Activated naive CD4-positive, alpha-beta T cell treated with Interleukin-2 at 50 U/mL for 16 hours (primary cell): Measurements from ENCODE around the gene WDR49.

ENCODE experiments used
- DNase-seq: peaks from one replicate; pipeline ENCODE4 v3.0.0-alpha.2; 2020

The WDR49 gene

DNA sequence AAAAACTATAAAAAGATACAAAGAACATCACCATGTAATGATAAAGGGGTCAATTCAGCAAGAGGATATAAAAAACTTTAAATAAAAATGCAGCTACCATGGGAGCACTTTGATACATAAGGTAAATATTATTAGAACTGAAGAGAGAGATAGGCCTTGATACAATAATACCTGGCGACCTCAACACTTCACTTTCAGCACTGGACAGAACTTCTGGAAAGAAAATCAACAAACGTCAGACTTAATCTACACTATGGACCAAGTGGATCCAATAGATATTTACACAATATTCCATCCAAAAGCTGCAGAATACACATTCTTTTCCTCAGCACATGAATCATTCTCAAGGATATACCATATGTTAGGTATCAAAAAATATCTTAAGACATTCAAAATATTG is 42.0 kb downstream of the WDR49 start:
- no peak for DNase-seq

DNA sequence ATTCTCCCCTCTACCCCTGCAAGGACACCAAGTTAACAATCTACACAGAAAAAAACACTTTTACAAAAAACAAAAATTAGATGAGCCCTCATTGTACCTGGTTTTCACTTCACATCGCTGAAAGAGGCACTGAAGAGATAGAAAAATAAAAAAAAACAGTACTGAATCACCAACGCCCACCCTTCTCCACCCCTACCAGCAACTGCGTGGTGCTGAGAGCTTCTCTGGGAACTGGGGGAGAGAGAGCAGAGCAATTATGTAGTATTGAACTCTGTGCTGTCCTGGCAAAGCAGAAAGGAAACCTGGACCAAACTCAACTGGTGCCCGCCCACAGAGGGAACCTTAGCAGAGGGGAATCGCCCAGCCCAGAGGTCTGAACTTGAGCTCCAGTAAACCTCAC is 44.6 kb downstream of the WDR49 start:
- no peak for DNase-seq

DNA sequence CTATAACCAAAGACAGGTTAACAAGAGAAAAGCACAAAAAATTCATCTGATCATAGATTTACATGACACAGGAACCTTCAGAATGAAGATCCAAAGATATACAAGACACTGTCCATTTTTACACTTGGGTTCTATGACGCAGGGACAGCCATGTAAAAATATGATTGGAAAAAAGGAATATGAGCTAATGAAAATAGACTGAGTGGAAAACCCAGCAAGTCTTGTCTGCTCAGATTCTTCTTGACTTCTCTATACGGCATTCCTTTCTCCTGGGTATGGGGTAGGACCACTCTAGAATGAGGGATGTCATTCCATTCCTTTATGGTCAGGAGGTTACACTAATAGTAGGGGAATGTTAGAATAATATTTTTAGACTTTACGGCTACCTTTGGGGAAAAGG is 46.9 kb downstream of the WDR49 start:
- DNase-seq: no peak

DNA sequence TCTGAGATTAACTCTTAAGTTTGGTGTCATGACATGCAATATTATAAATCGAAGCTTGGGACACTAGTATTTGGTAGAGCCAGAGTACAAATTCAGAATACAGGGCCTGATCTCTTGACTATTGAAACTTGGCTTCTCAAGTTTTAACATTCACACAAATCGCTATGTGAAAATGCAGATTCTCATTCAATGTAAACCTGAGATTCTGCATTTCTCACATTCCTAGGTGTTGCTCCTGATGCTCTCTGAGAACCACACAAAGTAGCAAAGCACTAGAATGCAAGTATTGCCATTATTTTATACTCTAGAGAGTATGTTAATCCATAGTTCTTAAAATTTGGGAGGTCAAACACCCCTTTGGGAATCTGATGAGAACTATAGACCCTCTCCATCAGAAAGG is 47.9 kb downstream of the WDR49 start:
- DNase-seq: no peak

DNA sequence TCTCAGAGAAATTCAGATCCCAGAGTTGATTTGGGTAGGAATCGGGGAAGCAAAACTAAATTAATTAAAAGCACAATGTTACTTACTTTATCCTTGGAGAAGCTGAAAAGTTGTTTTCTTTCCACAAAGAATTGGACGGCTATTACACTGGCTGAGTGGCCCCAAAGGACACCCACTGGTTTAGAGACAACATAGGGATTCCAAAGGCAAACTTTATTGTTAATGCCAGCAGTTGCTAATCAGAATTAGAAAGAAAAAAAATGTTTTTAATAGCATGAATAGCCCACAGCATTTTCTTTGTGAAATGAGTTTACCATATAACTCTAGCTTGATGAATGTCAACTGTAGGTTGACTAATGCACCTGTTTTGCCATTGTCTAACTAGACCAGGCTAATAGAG is 51.7 kb downstream of the WDR49 start:
- no peak for DNase-seq

DNA sequence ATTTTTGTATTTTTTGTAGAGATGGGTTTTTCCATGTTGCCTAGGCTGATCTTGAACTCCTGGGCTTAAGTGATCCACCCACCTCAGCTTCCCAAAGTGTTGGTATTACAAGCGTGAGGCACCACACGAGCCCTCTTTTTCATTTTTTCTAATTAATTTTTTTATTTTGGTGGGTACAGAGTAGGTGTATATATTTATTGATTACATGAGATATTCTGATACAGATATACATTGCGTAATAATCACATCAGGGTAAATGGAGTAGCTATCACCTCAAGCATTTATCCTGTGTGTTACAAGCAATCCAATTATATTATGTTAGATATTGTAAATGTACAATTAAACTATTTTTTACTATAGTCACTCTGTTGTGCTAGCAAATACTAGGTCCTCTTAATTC is 66.1 kb downstream of the WDR49 start:
- DNase-seq: no peak

DNA sequence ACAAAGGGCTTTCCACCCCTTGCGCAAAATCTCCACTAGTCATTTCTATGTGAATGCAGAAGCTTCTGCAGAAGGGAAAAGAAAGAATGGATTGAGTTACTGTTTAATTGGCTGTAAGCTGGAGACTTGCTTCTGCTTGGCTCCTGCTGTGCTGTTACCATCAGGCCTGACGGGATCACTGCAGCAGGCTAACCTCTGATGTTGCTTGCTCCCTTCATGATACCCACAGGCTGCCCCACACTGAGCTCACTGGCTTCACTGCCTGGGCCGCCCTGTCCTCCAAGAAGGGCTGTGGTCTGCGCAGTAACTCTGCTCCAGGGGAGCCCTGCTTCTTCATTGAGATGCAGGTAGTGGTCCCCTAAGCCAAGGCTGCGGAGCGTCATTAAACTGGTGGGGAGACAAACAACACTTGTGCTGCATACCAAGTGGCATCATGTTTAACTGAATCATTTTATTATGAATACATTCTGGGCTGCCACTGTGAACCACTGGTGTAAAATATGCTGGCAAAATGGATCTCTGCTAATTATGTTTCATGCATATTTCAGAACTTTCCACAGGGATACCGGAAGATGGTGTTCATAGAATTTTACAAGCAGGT is 78.6 kb downstream of the WDR49 start:
- DNase-seq: no peak

DNA sequence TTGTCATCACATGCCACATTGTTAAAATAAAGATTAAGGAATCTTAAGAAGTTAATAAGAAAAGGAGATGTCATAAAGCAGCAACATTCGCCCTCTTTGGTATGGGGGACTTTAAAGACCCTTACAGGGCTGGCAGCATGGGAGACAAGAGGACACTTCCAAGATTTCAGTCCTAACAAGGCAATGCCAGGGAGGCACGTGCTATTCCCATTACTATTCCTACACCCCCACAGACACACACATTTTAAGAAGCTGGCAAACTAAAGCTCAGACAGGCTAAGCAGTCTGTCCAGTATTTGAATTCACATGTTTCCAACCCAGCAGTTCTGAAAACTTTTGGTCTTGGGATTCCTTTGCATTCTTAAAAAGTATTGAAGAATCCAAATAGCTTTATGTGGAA is 80.8 kb downstream of the WDR49 start:
- no peak for DNase-seq

DNA sequence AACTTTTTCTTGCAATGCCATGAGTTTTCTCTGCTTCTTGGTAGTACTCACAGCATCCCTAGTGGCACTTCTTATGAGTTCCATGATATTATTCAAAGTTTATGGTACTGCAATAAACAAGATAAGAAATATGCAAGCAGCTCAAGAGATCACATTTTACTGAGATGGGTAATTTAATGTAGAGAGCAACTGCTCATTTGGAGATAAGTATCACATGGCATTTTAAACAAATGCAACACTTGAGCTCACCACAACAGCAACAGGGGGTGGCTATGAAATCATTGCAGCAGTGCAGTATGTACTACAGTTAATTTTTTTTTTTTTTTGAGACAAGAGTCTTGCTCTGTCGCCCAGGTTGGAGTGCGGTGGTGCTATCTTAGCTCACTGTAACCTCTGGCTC is 85.1 kb downstream of the WDR49 start:
- DNase-seq: no peak

DNA sequence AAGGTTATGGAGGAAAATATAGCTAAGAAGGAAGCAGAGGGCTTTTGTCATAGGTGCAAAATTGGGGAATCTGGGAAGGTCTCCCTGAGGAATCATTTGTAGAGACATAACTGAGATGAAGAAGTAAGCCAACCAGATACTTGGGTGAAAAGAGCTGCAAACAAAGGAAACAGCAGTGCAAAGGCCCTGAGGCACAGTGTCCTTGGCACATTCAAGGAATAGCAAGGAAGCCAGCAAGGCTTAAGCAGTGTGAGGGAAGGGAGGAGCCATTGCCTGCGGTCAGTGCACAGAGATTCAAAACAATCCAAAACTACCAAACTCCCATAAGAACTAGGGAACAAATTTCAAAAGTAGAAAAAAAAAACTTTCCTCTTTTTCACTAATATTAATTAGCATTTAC is 88.3 kb downstream of the WDR49 start:
- DNase-seq: no peak

DNA sequence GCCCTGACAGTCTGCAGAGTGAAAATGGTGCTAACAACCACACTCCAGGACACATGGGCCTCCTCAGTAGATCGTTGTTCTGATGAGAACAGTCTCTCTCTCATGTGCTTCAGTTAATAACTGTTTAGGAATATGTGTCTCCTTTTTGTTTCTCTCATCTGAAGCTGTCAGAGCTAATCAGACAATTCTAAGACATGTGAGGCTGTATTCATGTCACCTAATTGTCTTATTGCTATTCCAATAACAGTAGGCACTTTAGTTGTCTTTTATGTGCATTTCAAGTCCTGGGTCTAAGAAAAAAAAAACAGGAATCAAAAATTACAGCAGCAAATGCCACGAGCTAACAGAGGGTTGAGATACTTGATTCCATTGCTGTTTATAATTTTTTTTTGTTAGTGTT is 89.1 kb downstream of the WDR49 start:
- DNase-seq: no peak

DNA sequence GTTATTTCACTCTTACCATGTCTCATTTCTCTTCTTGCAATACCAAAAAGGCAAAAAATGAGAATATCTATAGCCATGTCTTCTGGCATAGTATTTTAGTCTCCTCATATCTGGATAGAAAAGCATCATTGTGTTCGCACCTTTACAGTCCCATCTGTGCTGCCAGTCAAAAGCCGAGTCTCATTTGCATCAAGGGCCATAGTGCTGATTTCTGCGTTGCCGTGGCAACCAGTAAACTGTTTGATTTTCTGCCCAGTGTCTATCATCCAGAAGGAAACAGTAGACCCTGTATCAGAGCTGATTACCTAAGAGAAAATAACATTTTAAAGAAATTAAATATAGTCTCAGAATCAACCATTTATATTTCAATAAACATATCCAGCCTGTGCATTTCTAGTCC is 93.8 kb downstream of the WDR49 start:
- no peak for DNase-seq

DNA sequence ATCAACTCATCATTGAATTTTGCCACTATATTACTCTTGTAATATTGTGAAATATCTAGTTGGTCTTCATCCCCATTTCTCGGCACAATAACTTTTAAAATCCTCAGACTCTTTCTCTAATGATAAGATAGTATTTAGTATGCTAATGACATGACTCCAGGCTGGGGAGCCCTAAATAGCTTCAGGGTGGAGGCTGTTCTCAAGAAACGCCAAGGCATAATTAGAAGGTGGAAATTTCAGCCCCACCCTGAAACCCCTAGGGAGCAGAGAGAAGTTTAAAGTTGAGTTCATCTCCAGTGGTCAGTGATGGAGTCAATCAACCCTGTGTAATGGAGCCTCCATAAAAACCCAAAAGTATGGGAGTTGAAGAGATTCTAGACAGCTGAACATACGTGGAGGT is 98.8 kb downstream of the WDR49 start:
- no peak for DNase-seq

DNA sequence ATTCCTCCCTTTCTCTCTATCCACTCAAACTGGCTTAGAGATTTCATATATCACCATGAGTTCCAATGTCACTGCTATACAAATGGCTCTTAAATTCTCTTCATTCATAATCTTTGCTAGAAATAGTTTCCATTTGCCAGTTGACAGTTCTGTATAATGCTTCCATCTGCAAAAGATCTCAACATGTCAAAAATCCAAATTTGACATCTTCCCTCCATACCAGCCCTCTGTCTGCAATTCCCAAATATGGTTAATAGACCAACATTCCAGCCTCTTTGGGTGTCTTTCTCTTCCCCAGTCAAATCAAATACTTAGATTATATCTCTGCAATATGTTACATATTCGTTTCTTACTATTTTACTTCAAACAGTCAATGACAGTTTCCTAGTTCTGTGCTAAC is 115.7 kb downstream of the WDR49 start:
- no peak for DNase-seq

DNA sequence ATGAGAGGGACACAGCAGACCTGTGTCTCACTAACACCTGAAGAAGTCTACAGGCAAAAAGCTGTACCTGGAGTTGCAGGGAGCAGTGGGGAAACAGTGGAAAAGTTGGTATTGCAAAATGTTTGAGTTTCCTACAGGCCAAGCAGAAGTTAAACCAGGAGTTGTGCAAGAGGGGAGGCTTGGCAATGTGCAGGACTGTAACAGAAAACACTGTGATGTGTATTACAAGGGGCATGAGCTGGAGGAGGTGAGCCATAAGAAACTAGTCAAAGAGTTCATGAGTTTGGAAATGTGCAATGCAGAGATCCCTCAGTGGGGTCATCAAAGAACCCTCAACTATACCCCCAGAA is 132.8 kb downstream of the WDR49 start:
- DNase-seq: no peak

DNA sequence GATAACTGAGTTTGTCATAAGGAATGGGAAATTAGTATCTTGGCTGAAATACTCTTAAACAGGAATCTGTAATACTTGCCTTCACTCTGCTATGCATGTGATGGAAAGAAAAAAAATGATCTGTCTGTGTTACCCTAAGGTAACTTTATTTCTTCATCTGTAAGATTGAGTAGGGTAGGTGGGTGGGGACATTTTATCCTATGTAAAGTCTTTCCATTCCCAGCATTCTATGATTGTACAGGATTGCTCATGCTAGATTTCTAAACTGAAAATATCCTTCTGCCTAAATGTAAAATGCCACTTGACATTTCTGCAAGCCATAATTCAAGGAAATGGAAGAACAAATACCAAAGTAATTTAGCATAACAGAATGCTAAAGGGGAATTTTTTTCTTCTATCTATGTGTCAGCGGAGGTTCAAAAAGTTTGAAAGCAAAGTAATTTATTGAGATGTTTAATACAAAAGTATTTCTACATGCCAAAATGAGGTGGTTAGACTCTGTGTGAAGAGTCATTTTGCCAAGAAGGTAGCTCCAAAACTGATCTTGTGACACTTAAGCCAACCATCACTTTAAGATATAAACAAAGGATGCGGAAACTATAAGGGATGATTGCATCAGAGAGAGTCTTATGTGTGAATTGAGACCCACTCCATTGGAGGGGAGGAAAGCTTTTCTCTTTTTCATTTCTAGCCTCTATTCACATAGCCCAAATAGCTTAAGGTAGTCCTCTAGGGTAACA is 133.3 kb downstream of the WDR49 start:
- no peak for DNase-seq

DNA sequence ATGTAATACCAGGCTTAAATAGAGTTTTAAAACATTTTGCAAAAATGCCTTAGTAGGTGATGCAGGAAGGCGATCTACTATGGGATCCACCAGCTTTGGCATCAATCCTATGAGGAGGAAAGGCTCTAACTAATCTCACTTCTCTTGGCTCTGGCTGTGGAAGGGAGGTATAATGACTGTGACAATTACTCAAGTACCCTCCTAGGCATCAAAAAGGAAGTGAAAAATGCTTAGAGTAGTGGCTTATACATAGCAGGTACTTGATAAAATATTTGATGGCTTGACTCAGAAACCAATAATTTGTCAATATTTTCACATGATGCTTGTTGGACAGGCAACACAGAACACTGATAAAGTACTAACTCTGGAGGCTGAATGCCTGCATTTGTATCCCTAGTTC is 145.8 kb downstream of the WDR49 start:
- DNase-seq: no peak

DNA sequence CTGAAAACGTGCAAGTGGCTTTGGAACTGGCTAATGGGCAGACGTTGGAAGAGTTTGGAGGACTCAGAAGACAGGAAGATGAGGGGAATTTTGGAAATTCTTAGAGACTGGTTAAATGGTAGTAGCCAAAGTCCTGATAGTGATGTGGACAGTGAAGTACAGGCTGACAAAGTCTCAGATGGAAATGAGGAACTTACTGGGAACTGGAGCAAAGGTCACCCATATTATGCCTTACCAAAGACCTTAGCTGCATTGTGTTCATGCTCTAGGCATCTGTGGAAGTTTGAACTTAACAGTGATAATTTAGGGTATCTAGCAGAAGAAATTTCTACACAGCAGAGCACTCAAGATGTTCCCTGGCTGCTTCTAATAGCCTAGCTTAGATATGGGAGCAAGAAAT is 151.3 kb downstream of the WDR49 start:
- no peak for DNase-seq

DNA sequence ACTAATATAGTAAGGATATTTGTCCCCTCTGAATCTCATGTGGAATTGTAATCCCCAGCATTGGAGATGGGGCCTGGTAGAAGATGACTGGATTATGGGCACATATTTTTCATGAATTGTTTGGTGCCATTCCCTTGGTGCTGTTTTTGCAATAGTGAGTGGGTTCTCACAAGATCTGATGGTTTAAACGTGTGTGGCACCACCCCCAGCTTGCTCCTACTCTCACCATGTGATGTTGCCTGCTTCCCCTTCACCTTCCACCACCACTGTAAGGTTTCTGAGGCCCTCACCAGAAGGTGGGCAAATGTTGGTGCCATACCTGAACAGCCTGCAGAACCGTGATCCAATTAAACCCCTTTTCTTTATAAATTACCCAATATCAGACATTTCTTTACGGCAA is 151.8 kb downstream of the WDR49 start:
- DNase-seq: no peak

DNA sequence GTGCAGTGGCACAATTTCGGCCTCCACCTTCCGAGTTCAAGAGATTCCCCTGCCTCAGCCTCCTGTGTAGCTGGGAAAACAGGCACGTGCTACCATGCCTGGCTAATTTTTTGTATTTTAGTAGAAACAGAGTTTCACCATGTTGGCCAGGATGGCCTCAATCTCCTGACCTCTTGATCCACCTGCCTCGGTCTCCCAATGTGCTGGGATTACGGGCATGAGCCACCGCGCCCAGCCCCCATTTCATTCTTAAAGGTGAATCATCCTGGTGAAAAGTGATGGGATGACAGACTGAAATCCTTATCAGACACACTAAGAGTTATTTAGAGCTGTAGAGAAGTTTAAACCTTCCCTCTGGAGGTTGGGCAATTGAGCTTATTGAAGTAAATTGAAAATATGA is 155.8 kb downstream of the WDR49 start:
- no peak for DNase-seq

DNA sequence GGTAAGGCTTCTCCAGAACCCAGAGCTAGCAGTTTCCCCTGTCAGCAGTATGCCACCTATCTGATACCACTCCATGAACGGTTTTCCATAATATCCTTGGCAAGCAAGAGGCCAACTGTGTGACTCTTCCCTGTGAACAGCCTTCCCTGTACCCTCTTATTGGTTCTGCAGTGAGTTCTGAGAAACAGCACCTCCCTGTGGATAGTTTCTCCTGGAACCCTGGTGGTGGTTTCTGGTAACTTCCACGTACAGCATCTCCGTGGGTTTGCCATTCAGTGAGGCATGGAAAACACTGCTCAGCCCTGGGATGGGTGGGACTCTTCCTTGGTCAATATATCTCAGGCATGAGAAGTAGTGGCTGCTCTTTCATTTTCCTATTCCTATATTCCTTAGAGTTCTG is 160.5 kb downstream of the WDR49 start:
- DNase-seq: no peak

DNA sequence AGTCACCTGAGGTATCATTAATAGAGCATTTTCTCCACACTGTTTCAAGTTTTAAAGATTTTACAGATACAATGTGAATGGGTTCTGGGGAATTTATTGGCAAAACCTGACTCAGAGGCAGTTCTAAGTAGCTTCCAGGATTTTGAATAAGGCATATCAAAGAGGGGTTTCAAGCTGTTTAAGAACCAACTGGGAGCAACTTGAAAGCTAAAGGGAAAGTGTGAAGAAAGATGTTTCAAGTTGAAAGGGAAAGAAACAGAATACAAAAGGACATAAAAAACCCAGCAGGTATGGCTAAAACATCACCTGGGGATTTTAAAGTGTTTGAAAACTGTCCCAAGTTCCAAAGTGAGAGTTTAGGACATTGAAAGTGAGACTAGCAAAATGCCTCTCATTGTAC is 162.1 kb downstream of the WDR49 start:
- no peak for DNase-seq

DNA sequence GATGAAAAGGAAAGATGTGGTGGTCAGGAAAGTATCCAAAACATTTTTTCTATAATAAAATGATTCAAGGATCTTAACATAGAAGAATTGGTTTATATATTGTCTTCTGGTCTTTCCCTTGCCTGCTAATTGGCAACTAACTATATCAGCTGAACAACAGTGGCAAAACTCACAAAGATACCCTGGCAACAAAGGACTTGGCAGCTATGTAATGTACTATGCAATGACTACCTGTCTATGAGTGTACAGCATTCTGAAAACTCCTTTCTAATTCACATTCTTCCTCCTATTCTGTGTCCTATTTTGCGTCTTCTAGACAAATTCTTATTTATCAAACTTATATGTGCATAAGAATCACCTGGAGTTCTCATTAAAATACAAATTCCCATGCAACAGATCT is 164.2 kb downstream of the WDR49 start:
- DNase-seq: no peak

DNA sequence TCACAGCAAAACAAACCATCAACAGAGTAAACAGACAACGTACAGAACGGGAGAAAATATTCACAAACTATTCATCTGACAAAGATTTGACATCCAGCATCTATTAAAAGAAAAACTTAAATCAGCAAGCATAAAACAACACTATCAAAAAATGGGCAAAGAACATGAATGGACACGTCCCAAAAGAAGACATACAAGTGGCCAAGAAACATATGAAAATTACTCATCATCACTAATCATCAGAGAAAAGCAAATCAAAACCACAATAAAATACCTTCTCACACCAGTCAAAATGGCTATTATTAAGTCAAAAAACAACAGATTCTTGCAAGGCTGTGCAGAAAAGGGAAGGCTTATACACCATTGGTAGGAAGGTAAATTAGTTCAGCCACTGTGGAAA is 166.2 kb downstream of the WDR49 start:
- no peak for DNase-seq

DNA sequence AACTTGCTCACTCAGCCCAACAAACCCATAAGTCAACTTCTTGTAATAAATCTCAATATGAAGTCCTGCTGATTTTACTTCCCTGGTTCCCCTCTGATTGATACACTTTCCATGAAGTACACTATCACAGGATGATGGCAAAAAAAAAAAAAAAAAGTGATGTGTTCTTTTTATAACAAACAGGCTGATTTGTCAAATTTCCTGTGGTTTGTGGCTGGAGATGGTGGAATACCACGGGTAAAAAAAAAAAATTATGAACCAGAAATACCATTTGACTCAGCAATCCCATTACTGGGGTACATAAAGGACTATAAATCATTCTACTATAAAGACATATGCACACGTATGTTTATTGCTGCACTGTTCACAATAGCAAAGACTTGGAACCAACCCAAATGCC is 169.2 kb downstream of the WDR49 start:
- no peak for DNase-seq
